Liver (tissue), 9 donors: ENCODE results near the gene TMEM238L. TPM values are rescaled to one million over a fixed set of nuclear protein-coding genes. Genes with fewer than 3 reads are reported as not detected.

ENCODE experiments used
- DNase-seq: peaks from one replicate; pipeline ENCODE4 v3.0.0-alpha.2; 2017; ENCODE audit warnings: low spot score
- H3K27ac ChIP-seq, 2 donors: one replicate each; pipeline ENCODE4 v1.7.0; 2013; ENCODE audit warnings: inconsistent platforms in 2 of 2, low read length in 2 of 2, control low read depth in 1 of 2, low read depth in 1 of 2, mild to moderate bottlenecking in 1 of 2
- H3K27me3 ChIP-seq, 4 donors: one replicate each; pipeline versions ENCODE4 v1.6.1 to v1.7.0; 2013; ENCODE audit warnings: low read length in 3 of 4, inconsistent platforms in 1 of 4, mild to moderate bottlenecking in 1 of 4, moderate library complexity in 1 of 4; ENCODE audit not compliant: control insufficient read depth in 4 of 4, insufficient read depth in 4 of 4
- H3K36me3 ChIP-seq, 4 donors: one replicate each; pipeline versions ENCODE4 v1.6.1 to v1.7.0; 2013; ENCODE audit warnings: low read length in 3 of 4, mild to moderate bottlenecking in 3 of 4, low read depth in 1 of 4, moderate library complexity in 1 of 4; ENCODE audit not compliant: control insufficient read depth in 4 of 4, insufficient read depth in 3 of 4
- H3K4me1 ChIP-seq, 4 donors: one replicate each; pipeline versions ENCODE4 v1.6.1 to v1.7.0; 2013; ENCODE audit warnings: low read length in 3 of 4, mild to moderate bottlenecking in 3 of 4, moderate library complexity in 1 of 4; ENCODE audit not compliant: control insufficient read depth in 4 of 4, insufficient read depth in 4 of 4
- H3K4me3 ChIP-seq, 3 donors: one replicate each; pipeline versions ENCODE4 v1.6.1 to v1.7.0; 2013; ENCODE audit warnings: low read length in 3 of 3, control low read depth in 1 of 3, low read depth in 1 of 3, mild to moderate bottlenecking in 1 of 3
- H3K9ac ChIP-seq, 2 donors: one replicate each; pipeline ENCODE4 v1.7.0; 2013; ENCODE audit warnings: low read length in 2 of 2, mild to moderate bottlenecking in 2 of 2, moderate library complexity in 2 of 2, control low read depth in 1 of 2, low read depth in 1 of 2
- H3K9me3 ChIP-seq, 4 donors: one replicate each; pipeline versions ENCODE4 v1.6.1 to v1.7.0; 2013; ENCODE audit warnings: low read length in 3 of 4; ENCODE audit not compliant: control insufficient read depth in 4 of 4
- EGR1 ChIP-seq, 2 donors: IDR thresholded peaks; 2 replicates each; pipeline ENCODE4 v1.6.1; 2016 to 2018; ENCODE audit warnings: antibody characterized with exemption in 2 of 2, low read depth in 2 of 2
- FOXA1 ChIP-seq: IDR thresholded peaks from 2 replicates; pipeline ENCODE4 v1.6.1; 2016; ENCODE audit warnings: antibody characterized with exemption
- FOXA2 ChIP-seq: IDR thresholded peaks from 2 replicates; pipeline ENCODE4 v1.6.1; 2016; ENCODE audit warnings: antibody characterized with exemption
- GABPA ChIP-seq, 2 donors: IDR thresholded peaks in 1 of 2; conservative IDR thresholded peaks in 1 of 2; 2 replicates each; pipeline ENCODE4 v1.6.1; 2016; ENCODE audit warnings: antibody characterized with exemption in 2 of 2, mild to moderate bottlenecking in 1 of 2, moderate library complexity in 1 of 2
- HNF4A ChIP-seq, 2 donors: conservative IDR thresholded peaks; 2 replicates each; pipeline ENCODE4 v1.6.1; 2016; ENCODE audit warnings: antibody characterized with exemption in 2 of 2, mild to moderate bottlenecking in 2 of 2
- HNF4G ChIP-seq: IDR thresholded peaks from 2 replicates; pipeline ENCODE4 v1.6.1; 2016; ENCODE audit warnings: antibody characterized with exemption
- JUND ChIP-seq, 2 donors: IDR thresholded peaks; 2 replicates each; pipeline ENCODE4 v1.6.1; 2016; ENCODE audit warnings: antibody characterized with exemption in 2 of 2
- NR2F2 ChIP-seq: IDR thresholded peaks from 2 replicates; pipeline ENCODE4 v1.6.1; 2016; ENCODE audit warnings: antibody characterized with exemption
- RAD21 ChIP-seq, 2 donors: IDR thresholded peaks; 2 replicates each; pipeline ENCODE4 v1.6.1; 2016; ENCODE audit warnings: antibody characterized with exemption in 2 of 2, mild to moderate bottlenecking in 2 of 2
- RXRA ChIP-seq, 2 donors: IDR thresholded peaks; 2 replicates each; pipeline ENCODE4 v1.6.1; 2017 to 2018; ENCODE audit warnings: antibody characterized with exemption in 2 of 2, mild to moderate bottlenecking in 1 of 2
- SP1 ChIP-seq: IDR thresholded peaks from 2 replicates; pipeline ENCODE4 v1.6.1; 2018; ENCODE audit warnings: antibody characterized with exemption, mild to moderate bottlenecking
- TAF1 ChIP-seq: conservative IDR thresholded peaks from 2 replicates; pipeline ENCODE4 v1.6.1; 2016; ENCODE audit warnings: antibody characterized with exemption, mild to moderate bottlenecking
- YY1 ChIP-seq: IDR thresholded peaks from 2 replicates; pipeline ENCODE4 v1.6.1; 2016; ENCODE audit warnings: antibody characterized with exemption, mild to moderate bottlenecking
- WGBS: extraction: QIAGEN DNeasy Blood & Tissue Kit; methylation state at CpG from one replicate; pipeline ENCODE4 v1.1.7; 2013; 5-methylcytosine and 5-hydroxymethylcytosine counted together
- polyA plus RNA-seq, 2 donors: library from polyadenylated mRNA; stranded (reverse) in 1 of 2; unstranded in 1 of 2; fragments of 200-250 nt in 1 of 2; fragments of >200 nt in 1 of 2; fragmentation: Nextera tagmentation in 1 of 2; extraction: Ambion mirVana in 1 of 2; gene quantifications; one replicate each; pipeline versions ENCODE4 v1.2.1 to v1.2.3, GENCODE V29; 2013 to 2015
- total RNA-seq, 2 donors: library from RNA; depleted of rRNA; stranded (reverse); fragments of >200 nt; gene quantifications; one replicate each; pipeline ENCODE4 v1.2.3, GENCODE V29; 2014
- TF ChIP-seq, protein P1 (sequence below): IDR thresholded peaks from 2 replicates; pipeline ENCODE4 v1.6.1; 2016; ENCODE audit warnings: antibody characterized with exemption
- TF ChIP-seq, protein P2 (sequence below): IDR thresholded peaks from 2 replicates; pipeline ENCODE4 v1.6.1; 2016; ENCODE audit warnings: antibody characterized with exemption, mild to moderate bottlenecking
- TF ChIP-seq, protein P3 (sequence below): IDR thresholded peaks from 2 replicates; pipeline ENCODE4 v1.6.1; 2016; ENCODE audit warnings: antibody characterized with exemption
- TF ChIP-seq, protein P4 (sequence below): IDR thresholded peaks from 2 replicates; pipeline ENCODE4 v1.6.1; 2016; ENCODE audit warnings: antibody characterized with exemption
- TF ChIP-seq, protein P5 (sequence below): fragments of 150-350 bp; IDR thresholded peaks from 2 replicates; pipeline ENCODE4 v1.5.1; 2017; ENCODE audit warnings: improper control_type of control experiment, low read depth, low read length; ENCODE audit not compliant: missing input control
- donor health status: healthy.
- donor health status: healthy.
- donor health status: healthy.
- donor health status: healthy.
- donor health status: healthy.

TMEM238L gene
- total and polyA plus RNA-seq, 4 donors, result 0.85 to 4.2 (median 1.2) TPM; not detected in 1

DNA sequence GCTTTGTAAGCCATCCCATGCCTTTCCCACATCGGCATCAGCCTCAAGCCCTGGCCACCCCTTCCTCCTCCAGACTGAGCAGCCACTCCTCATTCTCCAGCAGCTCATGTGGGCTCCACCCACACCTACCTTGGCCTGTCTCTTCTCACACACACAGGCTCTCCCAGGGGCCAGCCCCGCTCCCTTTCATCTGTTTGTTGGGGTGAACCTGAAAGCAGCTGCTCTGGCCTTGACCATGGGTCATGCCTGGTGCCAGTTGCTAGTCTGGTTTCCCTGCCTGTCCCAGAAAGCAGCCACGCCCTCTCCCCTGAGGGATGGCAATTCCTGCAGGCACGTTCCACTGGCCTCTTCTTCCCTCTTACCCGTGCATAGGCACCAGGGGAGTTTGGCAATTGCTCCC lies 11.4 kb upstream of the TMEM238L start:
- TF ChIP-seq, protein P1, sequence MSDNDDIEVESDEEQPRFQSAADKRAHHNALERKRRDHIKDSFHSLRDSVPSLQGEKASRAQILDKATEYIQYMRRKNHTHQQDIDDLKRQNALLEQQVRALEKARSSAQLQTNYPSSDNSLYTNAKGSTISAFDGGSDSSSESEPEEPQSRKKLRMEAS, result no peak
- TF ChIP-seq HNF4A (conservative IDR thresholded peaks at IDR 0.05) (no peak), JUND (IDR thresholded peaks at IDR 0.05) (no peak), HNF4G (no peak)
- peaks cover 0 to 5% (median 0%) of the 10 kb centered on the region in 4 donors for H3K4me1 ChIP-seq
- H3K27me3 ChIP-seq, result no peaks in the 10 kb centered on the region
- DNase-seq, result no peak
- 79% methylated on average over 5 of the region's 5 CpGs for WGBS
- no peaks in the 10 kb centered on the region for H3K9me3 ChIP-seq
- H3K9ac ChIP-seq, result no peak overlapping the region
- no peak overlapping the region for H3K4me3 ChIP-seq
- no peaks in the 10 kb centered on the region for H3K36me3 ChIP-seq
- H3K27ac ChIP-seq, result no peak overlapping the region

DNA sequence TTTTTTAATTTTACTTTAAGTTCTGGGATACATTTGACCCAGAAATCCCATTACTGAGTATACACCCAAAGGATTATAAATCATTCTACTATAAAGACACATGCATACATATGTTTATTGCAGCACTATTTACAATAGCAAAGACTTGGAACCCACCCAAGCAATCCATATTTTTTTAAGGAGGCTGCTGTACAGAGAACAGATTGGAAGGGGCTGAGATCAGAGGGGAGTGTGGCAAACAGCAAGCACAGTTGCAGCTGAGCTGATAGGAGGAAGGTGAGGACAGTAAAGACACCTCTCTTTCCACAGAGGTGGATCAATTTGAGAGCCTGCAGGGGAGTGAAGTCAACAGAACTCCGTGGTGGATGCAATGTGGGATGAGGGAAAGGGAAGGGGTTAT lies 10.2 kb upstream of the TMEM238L start:
- Histone ChIP-seq H3K27me3 (no peaks in the 10 kb centered on the region), H3K9me3 (no peaks in the 10 kb centered on the region), H3K27ac (no peak overlapping the region), H3K4me1 (peaks cover 1 to 11% (median 7%) of the 10 kb centered on the region in 4 donors), H3K9ac (no peak overlapping the region), H3K4me3 (no peak overlapping the region), H3K36me3 (no peaks in the 10 kb centered on the region)
- no peak for DNase-seq
- 45% methylated on average over 1 of the region's 1 CpG for WGBS
- TF ChIP-seq, protein P2, sequence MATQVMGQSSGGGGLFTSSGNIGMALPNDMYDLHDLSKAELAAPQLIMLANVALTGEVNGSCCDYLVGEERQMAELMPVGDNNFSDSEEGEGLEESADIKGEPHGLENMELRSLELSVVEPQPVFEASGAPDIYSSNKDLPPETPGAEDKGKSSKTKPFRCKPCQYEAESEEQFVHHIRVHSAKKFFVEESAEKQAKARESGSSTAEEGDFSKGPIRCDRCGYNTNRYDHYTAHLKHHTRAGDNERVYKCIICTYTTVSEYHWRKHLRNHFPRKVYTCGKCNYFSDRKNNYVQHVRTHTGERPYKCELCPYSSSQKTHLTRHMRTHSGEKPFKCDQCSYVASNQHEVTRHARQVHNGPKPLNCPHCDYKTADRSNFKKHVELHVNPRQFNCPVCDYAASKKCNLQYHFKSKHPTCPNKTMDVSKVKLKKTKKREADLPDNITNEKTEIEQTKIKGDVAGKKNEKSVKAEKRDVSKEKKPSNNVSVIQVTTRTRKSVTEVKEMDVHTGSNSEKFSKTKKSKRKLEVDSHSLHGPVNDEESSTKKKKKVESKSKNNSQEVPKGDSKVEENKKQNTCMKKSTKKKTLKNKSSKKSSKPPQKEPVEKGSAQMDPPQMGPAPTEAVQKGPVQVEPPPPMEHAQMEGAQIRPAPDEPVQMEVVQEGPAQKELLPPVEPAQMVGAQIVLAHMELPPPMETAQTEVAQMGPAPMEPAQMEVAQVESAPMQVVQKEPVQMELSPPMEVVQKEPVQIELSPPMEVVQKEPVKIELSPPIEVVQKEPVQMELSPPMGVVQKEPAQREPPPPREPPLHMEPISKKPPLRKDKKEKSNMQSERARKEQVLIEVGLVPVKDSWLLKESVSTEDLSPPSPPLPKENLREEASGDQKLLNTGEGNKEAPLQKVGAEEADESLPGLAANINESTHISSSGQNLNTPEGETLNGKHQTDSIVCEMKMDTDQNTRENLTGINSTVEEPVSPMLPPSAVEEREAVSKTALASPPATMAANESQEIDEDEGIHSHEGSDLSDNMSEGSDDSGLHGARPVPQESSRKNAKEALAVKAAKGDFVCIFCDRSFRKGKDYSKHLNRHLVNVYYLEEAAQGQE, result no peak
- TF ChIP-seq FOXA2, result no peak
- no peak for TF ChIP-seq FOXA1
- TF ChIP-seq, protein P3, sequence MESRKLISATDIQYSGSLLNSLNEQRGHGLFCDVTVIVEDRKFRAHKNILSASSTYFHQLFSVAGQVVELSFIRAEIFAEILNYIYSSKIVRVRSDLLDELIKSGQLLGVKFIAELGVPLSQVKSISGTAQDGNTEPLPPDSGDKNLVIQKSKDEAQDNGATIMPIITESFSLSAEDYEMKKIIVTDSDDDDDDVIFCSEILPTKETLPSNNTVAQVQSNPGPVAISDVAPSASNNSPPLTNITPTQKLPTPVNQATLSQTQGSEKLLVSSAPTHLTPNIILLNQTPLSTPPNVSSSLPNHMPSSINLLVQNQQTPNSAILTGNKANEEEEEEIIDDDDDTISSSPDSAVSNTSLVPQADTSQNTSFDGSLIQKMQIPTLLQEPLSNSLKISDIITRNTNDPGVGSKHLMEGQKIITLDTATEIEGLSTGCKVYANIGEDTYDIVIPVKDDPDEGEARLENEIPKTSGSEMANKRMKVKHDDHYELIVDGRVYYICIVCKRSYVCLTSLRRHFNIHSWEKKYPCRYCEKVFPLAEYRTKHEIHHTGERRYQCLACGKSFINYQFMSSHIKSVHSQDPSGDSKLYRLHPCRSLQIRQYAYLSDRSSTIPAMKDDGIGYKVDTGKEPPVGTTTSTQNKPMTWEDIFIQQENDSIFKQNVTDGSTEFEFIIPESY, result no peak
- TF ChIP-seq EGR1 (IDR thresholded peaks at IDR 0.05; ENCODE audit: low read depth in 2 of 2), result no peak
- TF ChIP-seq RAD21 (IDR thresholded peaks at IDR 0.05), result no peak
- TF ChIP-seq, protein P4, sequence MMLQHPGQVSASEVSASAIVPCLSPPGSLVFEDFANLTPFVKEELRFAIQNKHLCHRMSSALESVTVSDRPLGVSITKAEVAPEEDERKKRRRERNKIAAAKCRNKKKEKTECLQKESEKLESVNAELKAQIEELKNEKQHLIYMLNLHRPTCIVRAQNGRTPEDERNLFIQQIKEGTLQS, result no peak
- TF ChIP-seq RXRA (IDR thresholded peaks at IDR 0.05), result no peak
- TF ChIP-seq, protein P1, result no peak
- TF ChIP-seq JUND (IDR thresholded peaks at IDR 0.05), result no peak
- no peak for TF ChIP-seq HNF4A (conservative IDR thresholded peaks at IDR 0.05)
- no peak for TF ChIP-seq GABPA (IDR thresholded peaks at IDR 0.05 in 1 of 2, conservative IDR thresholded peaks at IDR 0.05 in 1 of 2)
- no peak for TF ChIP-seq YY1
- no peak for TF ChIP-seq HNF4G
- no peak for TF ChIP-seq NR2F2
- no peak for TF ChIP-seq SP1
- TF ChIP-seq TAF1, result no peak
- TF ChIP-seq, protein P5, sequence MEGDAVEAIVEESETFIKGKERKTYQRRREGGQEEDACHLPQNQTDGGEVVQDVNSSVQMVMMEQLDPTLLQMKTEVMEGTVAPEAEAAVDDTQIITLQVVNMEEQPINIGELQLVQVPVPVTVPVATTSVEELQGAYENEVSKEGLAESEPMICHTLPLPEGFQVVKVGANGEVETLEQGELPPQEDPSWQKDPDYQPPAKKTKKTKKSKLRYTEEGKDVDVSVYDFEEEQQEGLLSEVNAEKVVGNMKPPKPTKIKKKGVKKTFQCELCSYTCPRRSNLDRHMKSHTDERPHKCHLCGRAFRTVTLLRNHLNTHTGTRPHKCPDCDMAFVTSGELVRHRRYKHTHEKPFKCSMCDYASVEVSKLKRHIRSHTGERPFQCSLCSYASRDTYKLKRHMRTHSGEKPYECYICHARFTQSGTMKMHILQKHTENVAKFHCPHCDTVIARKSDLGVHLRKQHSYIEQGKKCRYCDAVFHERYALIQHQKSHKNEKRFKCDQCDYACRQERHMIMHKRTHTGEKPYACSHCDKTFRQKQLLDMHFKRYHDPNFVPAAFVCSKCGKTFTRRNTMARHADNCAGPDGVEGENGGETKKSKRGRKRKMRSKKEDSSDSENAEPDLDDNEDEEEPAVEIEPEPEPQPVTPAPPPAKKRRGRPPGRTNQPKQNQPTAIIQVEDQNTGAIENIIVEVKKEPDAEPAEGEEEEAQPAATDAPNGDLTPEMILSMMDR, result no peak
